Measurements from ENCODE around the gene NT5DC4. TPM values are rescaled to one million over a fixed set of nuclear protein-coding genes. Genes with fewer than 3 reads are reported as not detected.

NT5DC4 gene
- total RNA-seq, 2 experiments from 2014 or later: not detected

- Mint-ChIP-seq H3K27me3 (no peaks in the 10 kb centered on the region), H3K27ac (no peak overlapping the region), H3K4me3 (no peak overlapping the region), H3K9me3 (no peaks in the 10 kb centered on the region), H3K4me1 (ENCODE audit: low read depth) (peaks cover 4% of the 10 kb centered on the region), H3K36me3 (ENCODE audit: low read depth) (no peaks in the 10 kb centered on the region)
- no peak for TF ChIP-seq CTCF (IDR thresholded peaks at IDR 0.05)
- intact Hi-C loops (cut with micrococcal nuclease): no loop called here
- ATAC-seq (no peak), DNase-seq (no peak)
- POLR2A ChIA-PET: no interaction called here
- CTCF ChIA-PET: interaction anchor here (1.1 kb wide), 1 partner anchor 81 kb away, joined by 3 read pairs; no protein-coding TSS in a partner anchor
Observed at GRCh38 chr2:112680666-112681101, 40.1 kb upstream of the NT5DC4 start.

GRCh38 chr2:112682101-112682500 is 38.7 kb upstream of the NT5DC4 start:
- ATAC-seq: no peak
- H3K4me1 Mint-ChIP-seq (ENCODE audit: low read depth): peaks cover 4% of the 10 kb centered on the region
- no peaks in the 10 kb centered on the region for H3K9me3 Mint-ChIP-seq

GRCh38 chr2:112683550-112684414 is 37.0 kb upstream of the NT5DC4 start:
- no peak for TF ChIP-seq CTCF (IDR thresholded peaks at IDR 0.05)
- POLR2A ChIA-PET: interaction anchor here (0.6 to 0.8 kb wide), 3 partner anchors 9 to 57 kb away, joined by 3 read pairs; no protein-coding TSS in a partner anchor
- no peak for DNase-seq
- intact Hi-C loops (cut with micrococcal nuclease): no loop called here
- no peak overlapping the region for H3K27ac Mint-ChIP-seq
- H3K9me3 Mint-ChIP-seq: no peaks in the 10 kb centered on the region
- no peaks in the 10 kb centered on the region for H3K27me3 Mint-ChIP-seq
- no peak for ATAC-seq
- no peak overlapping the region for H3K4me3 Mint-ChIP-seq
- H3K4me1 Mint-ChIP-seq (ENCODE audit: low read depth): peaks cover 4% of the 10 kb centered on the region
- no peaks in the 10 kb centered on the region for H3K36me3 Mint-ChIP-seq (ENCODE audit: low read depth)
- CTCF ChIA-PET: interaction anchor here (1.0 to 12.4 kb wide), 5 partner anchors 10 to 84 kb away, joined by 4 to 192 read pairs (median 4); no protein-coding TSS in a partner anchor

More at GRCh38 chr2:112682101-112682500, 38.7 kb upstream of the NT5DC4 start:
- no peak for TF ChIP-seq CTCF (IDR thresholded peaks at IDR 0.05)
- no peaks in the 10 kb centered on the region for H3K36me3 Mint-ChIP-seq (ENCODE audit: low read depth)
- intact Hi-C loops (cut with micrococcal nuclease): no loop called here
- H3K27me3 Mint-ChIP-seq: no peaks in the 10 kb centered on the region
- ChIA-PET CTCF (interaction anchor here (0.7 to 2.7 kb wide), 3 partner anchors 8 to 44 kb away, joined by 3 to 12 read pairs (median 6); no protein-coding TSS in a partner anchor), POLR2A (interaction anchor here (0.5 kb wide), 1 partner anchor 183 kb away, joined by 3 read pairs; no protein-coding TSS in a partner anchor)
- no peak for DNase-seq
- no peak overlapping the region for H3K4me3 Mint-ChIP-seq
- H3K27ac Mint-ChIP-seq: no peak overlapping the region

- Mint-ChIP-seq H3K4me3 (no peak overlapping the region), H3K4me1 (ENCODE audit: low read depth) (peaks cover 4% of the 10 kb centered on the region), H3K27me3 (no peaks in the 10 kb centered on the region), H3K9me3 (no peaks in the 10 kb centered on the region), H3K27ac (no peak overlapping the region), H3K36me3 (ENCODE audit: low read depth) (no peaks in the 10 kb centered on the region)
- intact Hi-C loops (cut with micrococcal nuclease): no loop called here
- DNase-seq (no peak), ATAC-seq (no peak)
- POLR2A ChIA-PET: no interaction called here
- CTCF ChIA-PET: interaction anchor here (1.3 to 12.4 kb wide), 5 partner anchors 11 to 55 kb away, joined by 4 to 192 read pairs (median 4); no protein-coding TSS in a partner anchor
- TF ChIP-seq CTCF (IDR thresholded peaks at IDR 0.05): no peak
Observed at GRCh38 chr2:112684415-112684775, 36.4 kb upstream of the NT5DC4 start.
